ENCODE measurements around the gene MAPRE2. TPM values are rescaled to one million over a fixed set of nuclear protein-coding genes. Genes with fewer than 3 reads are reported as not detected.

The MAPRE2 gene
- total and polyA plus RNA-seq, 2 donors (not counting 1 experiment from before 2014, with no cell fraction given) = 18.5 to 88.1 TPM

DNA sequence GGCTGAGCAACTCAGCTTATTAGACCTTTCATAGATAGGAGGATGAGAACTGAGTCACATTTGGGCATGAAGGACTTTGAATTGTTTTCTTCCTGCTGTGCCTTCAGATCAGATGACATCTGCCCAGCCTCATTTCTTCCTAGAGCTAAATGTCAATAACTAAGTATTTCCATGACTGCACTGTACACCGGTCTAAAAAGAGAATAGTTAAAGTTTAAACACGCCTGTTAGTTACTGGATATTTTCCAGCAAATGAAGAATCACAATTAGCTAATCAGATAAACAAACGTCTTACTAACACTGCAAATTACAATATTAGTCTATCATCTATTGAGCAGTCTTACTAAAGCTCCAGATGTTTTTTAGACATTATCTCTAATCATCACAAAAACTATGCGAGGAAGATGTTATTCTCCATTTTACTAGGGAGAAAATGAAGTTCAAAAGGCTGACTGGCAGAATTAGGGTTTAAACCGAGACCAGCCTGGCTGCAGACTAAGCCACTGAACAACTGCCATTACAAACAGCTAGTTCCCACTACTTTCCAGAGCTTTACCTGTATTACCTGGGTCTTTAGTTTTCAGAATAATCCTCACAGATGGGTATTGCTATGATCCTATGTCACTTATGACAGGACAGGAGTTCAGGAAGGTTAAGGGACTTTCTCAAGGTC is 130.2 kb downstream of the MAPRE2 start:
- Histone ChIP-seq H4K20me1 (ENCODE audit: control insufficient read depth, extremely low read depth, insufficient read depth, low read length) (no peaks in the 10 kb centered on the region), H3K36me3 (ENCODE audit: control insufficient read depth, insufficient read depth, low read length) (no peaks in the 10 kb centered on the region), H2AFZ (ENCODE audit: low read length) (no peak overlapping the region), H3K79me2 (ENCODE audit: control insufficient read depth, insufficient read depth, low read length) (no peaks in the 10 kb centered on the region), H3K27ac (ENCODE audit: insufficient read depth, low read length) (no peak overlapping the region), H3K9ac (ENCODE audit: insufficient read depth, low read length) (no peak overlapping the region), H3K4me1 (ENCODE audit: control insufficient read depth, extremely low read depth, insufficient read depth, low read length) (no peaks in the 10 kb centered on the region), H3K9me3 (ENCODE audit: control insufficient read depth, insufficient read depth, low read depth, low read length) (no peaks in the 10 kb centered on the region), H3K4me2 (ENCODE audit: extremely low read depth, insufficient read depth, low read length) (no peak overlapping the region), H3K27me3 (ENCODE audit: control insufficient read depth, insufficient read depth, low read length) (no peaks in the 10 kb centered on the region), H3K4me3 (replicated peaks in 1 of 4; ENCODE audit: control extremely low read depth in 1 of 4, insufficient read depth in 1 of 4, low read depth in 3 of 4, low read length in 4 of 4) (no peak overlapping the region)
- no peak for DNase-seq (ENCODE audit: low read depth in 2 of 2)
- TF ChIP-seq CTCF (conservative IDR thresholded peaks at IDR 0.05 in 1 of 2, IDR thresholded peaks at IDR 0.05 in 1 of 2; ENCODE audit: low read depth in 1 of 2, low read length in 2 of 2) (no peak), EZH2 (IDR thresholded peaks at IDR 0.05; ENCODE audit: low read length, missing control alignments) (no peak)

DNA sequence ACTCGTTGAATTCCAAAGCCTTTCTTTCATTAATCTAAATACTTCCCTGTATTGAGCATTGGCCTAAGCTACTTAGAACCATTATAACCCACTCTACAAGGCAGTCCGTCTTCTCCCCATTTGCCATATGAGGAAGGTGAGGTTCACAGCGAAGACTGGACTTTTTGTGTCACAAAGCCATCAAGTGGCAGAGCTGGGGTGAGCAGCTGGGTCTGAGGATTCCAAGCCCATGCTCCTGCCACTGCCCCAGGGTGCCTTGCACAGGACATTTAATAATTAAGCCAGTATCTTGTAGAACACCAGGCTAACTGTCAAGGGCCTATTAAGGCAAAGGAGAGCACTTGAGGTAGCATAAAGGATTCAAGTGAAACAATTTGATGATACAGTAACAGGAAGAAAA is 130.8 kb downstream of the MAPRE2 start:
- Histone ChIP-seq H3K9me3 (ENCODE audit: control insufficient read depth, insufficient read depth, low read depth, low read length) (no peaks in the 10 kb centered on the region), H3K4me3 (replicated peaks in 1 of 4; ENCODE audit: control extremely low read depth in 1 of 4, insufficient read depth in 1 of 4, low read depth in 3 of 4, low read length in 4 of 4) (no peak overlapping the region), H3K36me3 (ENCODE audit: control insufficient read depth, insufficient read depth, low read length) (no peaks in the 10 kb centered on the region), H3K9ac (ENCODE audit: insufficient read depth, low read length) (no peak overlapping the region), H3K27me3 (ENCODE audit: control insufficient read depth, insufficient read depth, low read length) (no peaks in the 10 kb centered on the region), H3K79me2 (ENCODE audit: control insufficient read depth, insufficient read depth, low read length) (no peaks in the 10 kb centered on the region), H3K27ac (ENCODE audit: insufficient read depth, low read length) (no peak overlapping the region), H2AFZ (ENCODE audit: low read length) (no peak overlapping the region), H3K4me2 (ENCODE audit: extremely low read depth, insufficient read depth, low read length) (no peak overlapping the region), H3K4me1 (ENCODE audit: control insufficient read depth, extremely low read depth, insufficient read depth, low read length) (no peaks in the 10 kb centered on the region), H4K20me1 (ENCODE audit: control insufficient read depth, extremely low read depth, insufficient read depth, low read length) (no peaks in the 10 kb centered on the region)
- no peak for TF ChIP-seq EZH2 (IDR thresholded peaks at IDR 0.05; ENCODE audit: low read length, missing control alignments)
- DNase-seq (ENCODE audit: low read depth in 2 of 2) = no peak

DNA sequence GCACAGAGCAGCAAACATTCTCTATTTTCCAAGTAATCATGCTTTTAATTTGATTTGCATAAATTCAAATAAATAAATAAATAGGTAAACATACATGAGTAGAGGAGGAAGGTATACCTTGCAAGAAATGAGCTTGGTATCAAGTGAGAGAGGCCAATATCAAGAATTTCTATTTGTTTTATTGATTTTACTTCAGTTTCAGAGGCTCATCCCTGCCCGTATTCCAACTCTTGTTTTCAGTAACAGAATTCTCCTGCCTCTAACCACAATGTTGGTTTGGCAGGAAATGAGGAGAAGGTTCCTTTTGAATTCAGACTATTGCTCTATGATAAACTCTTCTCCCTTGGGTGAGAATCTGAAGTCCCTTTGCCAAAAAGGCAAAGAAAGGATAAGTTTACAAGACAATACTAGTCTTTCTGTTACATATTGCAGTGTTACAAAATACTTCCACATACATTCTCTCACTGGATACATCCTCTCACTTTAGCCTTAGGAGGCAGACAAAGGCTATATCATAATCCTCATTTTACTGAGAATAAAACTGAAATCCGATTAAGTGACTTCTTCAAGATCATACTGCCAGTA is 131.3 kb downstream of the MAPRE2 start:
- Histone ChIP-seq H3K9me3 (ENCODE audit: control insufficient read depth, insufficient read depth, low read depth, low read length) (no peaks in the 10 kb centered on the region), H3K36me3 (ENCODE audit: control insufficient read depth, insufficient read depth, low read length) (no peaks in the 10 kb centered on the region), H2AFZ (ENCODE audit: low read length) (no peak overlapping the region), H3K4me2 (ENCODE audit: extremely low read depth, insufficient read depth, low read length) (no peak overlapping the region), H3K4me1 (ENCODE audit: control insufficient read depth, extremely low read depth, insufficient read depth, low read length) (no peaks in the 10 kb centered on the region), H3K27ac (ENCODE audit: insufficient read depth, low read length) (no peak overlapping the region), H4K20me1 (ENCODE audit: control insufficient read depth, extremely low read depth, insufficient read depth, low read length) (no peaks in the 10 kb centered on the region), H3K27me3 (ENCODE audit: control insufficient read depth, insufficient read depth, low read length) (no peaks in the 10 kb centered on the region), H3K79me2 (ENCODE audit: control insufficient read depth, insufficient read depth, low read length) (no peaks in the 10 kb centered on the region), H3K4me3 (replicated peaks in 1 of 4; ENCODE audit: control extremely low read depth in 1 of 4, insufficient read depth in 1 of 4, low read depth in 3 of 4, low read length in 4 of 4) (no peak overlapping the region), H3K9ac (ENCODE audit: insufficient read depth, low read length) (no peak overlapping the region)
- DNase-seq (ENCODE audit: low read depth in 2 of 2) = peak in 1 of 2 donors; percentile 20
- TF ChIP-seq EZH2 (IDR thresholded peaks at IDR 0.05; ENCODE audit: low read length, missing control alignments) = no peak
- no peak for TF ChIP-seq CTCF (conservative IDR thresholded peaks at IDR 0.05 in 1 of 2, IDR thresholded peaks at IDR 0.05 in 1 of 2; ENCODE audit: low read depth in 1 of 2, low read length in 2 of 2)
